A549 (cell line): Measurements from ENCODE around the gene THBS4. TPM values are rescaled to one million over a fixed set of nuclear protein-coding genes. Genes with fewer than 3 reads are reported as not detected.

ENCODE experiments used
- ATAC-seq, 2 experiments: fragments of 200-7000 bp in 1 of 2; fragments of >200 bp in 1 of 2; cut with Nextera tagmentation in 1 of 2; cut with Tn5 transposase in 1 of 2; 3 replicates each; pipeline versions ENCODE4 v1.8.0 to v1.9.1; 2018 to 2020; ENCODE audit warnings: mild to moderate bottlenecking in 1 of 2, moderate library complexity in 1 of 2
- CTCF ChIA-PET: fragments of 300-600 bp; sonication (Branson Sonifier 250); formaldehyde crosslinking; extraction: SDS; loops from one replicate; lab custom pipeline; 2021; ENCODE audit warnings: antibody characterized with exemption, inconsistent platforms; lab: Yijun Ruan, JAX
- POLR2A ChIA-PET: fragments of 350-600 bp; formaldehyde crosslinking; extraction: SDS; loops from one replicate; lab custom pipeline; 2021; ENCODE audit warnings: antibody characterized with exemption, inconsistent platforms; lab: Yijun Ruan, JAX
- DNase-seq, 2 experiments: peaks; one replicate each; pipeline versions ENCODE4 v3.0.0 to v3.0.0-alpha.2; 2011 to 2016; ENCODE audit warnings: low read depth in 1 of 2, low spot score in 1 of 2
- FAIRE-seq: peaks from 2 replicates; lab custom pipeline; 2011; peaks lifted over from hg19 to GRCh38; lab: Jason Lieb, UNC
- H3K27ac ChIP-seq, 2 experiments: fragments of >200 bp; sonication (Bioruptor Twin); formaldehyde crosslinking; 3 replicates each; pipeline ENCODE4 v1.5.1; 2016 to 2017
- H3K4me1 ChIP-seq: fragments of >200 bp; sonication (Bioruptor Twin); formaldehyde crosslinking; 3 replicates; pipeline ENCODE4 v1.6.1; 2016
- H3K4me2 ChIP-seq: fragments of >200 bp; sonication (Bioruptor Twin); formaldehyde crosslinking; 3 replicates; pipeline ENCODE4 v1.6.1; 2016
- H3K4me3 ChIP-seq: fragments of >200 bp; sonication (Bioruptor Twin); formaldehyde crosslinking; 3 replicates; pipeline ENCODE4 v1.5.1; 2016
- H3K9me3 ChIP-seq: fragments of >200 bp; sonication (Bioruptor Twin); formaldehyde crosslinking; 3 replicates; pipeline ENCODE4 v1.6.1; 2016
- ATOH8 ChIP-seq: fragments of 250-450 bp; sonication (Bioruptor Pico); IDR thresholded peaks from 2 replicates; pipeline ENCODE4 v1.5.0; 2020; ENCODE audit warnings: low read depth, mild to moderate bottlenecking, moderate library complexity
- EHMT2 ChIP-seq: fragments of 200-600 bp; sonication (generic); IDR thresholded peaks from 2 replicates; pipeline ENCODE4 v1.6.1; 2016; ENCODE audit warnings: antibody characterized with exemption, low read depth, mild to moderate bottlenecking, moderate library complexity
- ESRRA ChIP-seq: fragments of 150-350 bp; IDR thresholded peaks from 2 replicates; pipeline ENCODE4 v1.6.1; 2014; ENCODE audit warnings: mild to moderate bottlenecking, low read length, borderline replicate concordance
- FOSB ChIP-seq: fragments of 250-450 bp; sonication (Bioruptor Pico); IDR thresholded peaks from 2 replicates; pipeline ENCODE4 v1.5.0; 2020; ENCODE audit warnings: mild to moderate bottlenecking, moderate library complexity
- FOXS1 ChIP-seq: fragments of 250-450 bp; sonication (Bioruptor Pico); IDR thresholded peaks from 2 replicates; pipeline ENCODE4 v1.5.0; 2020; ENCODE audit warnings: mild to moderate bottlenecking, moderate library complexity
- HDAC2 ChIP-seq: fragments of 200-600 bp; sonication (generic); IDR thresholded peaks from 2 replicates; pipeline ENCODE4 v1.6.1; 2016
- HOXA7 ChIP-seq: fragments of 250-450 bp; sonication (Bioruptor Pico); IDR thresholded peaks from 2 replicates; pipeline ENCODE4 v1.5.0; 2020; ENCODE audit warnings: mild to moderate bottlenecking, moderate library complexity
- HOXB13 ChIP-seq: fragments of 250-450 bp; sonication (Bioruptor Pico); IDR thresholded peaks from 2 replicates; pipeline ENCODE4 v1.5.0; 2020; ENCODE audit warnings: low read depth, mild to moderate bottlenecking, moderate library complexity
- JUN ChIP-seq, 2 experiments: fragments of >200 bp; sonication (Bioruptor Twin); formaldehyde crosslinking; IDR thresholded peaks; 2 replicates in 1 of 2; 3 replicates in 1 of 2; pipeline ENCODE4 v1.6.1; 2016 to 2017
- JUNB ChIP-seq: fragments of >200 bp; sonication (Bioruptor Twin); formaldehyde crosslinking; IDR thresholded peaks from 2 replicates; pipeline ENCODE4 v1.6.1; 2016
- MYC ChIP-seq: IDR thresholded peaks from 2 replicates; pipeline ENCODE4 v1.6.1; 2012; ENCODE audit warnings: mild to moderate bottlenecking, inconsistent platforms, low read length, improper control_type of control experiment, borderline replicate concordance
- RCOR1 ChIP-seq: fragments of 150-350 bp; IDR thresholded peaks from 2 replicates; pipeline ENCODE4 v1.6.1; 2014; ENCODE audit warnings: antibody characterized with exemption, low read length, low read depth
- SMC3 ChIP-seq: fragments of >200 bp; sonication (Bioruptor Twin); formaldehyde crosslinking; IDR thresholded peaks from 3 replicates; pipeline ENCODE4 v1.6.1; 2018; ENCODE audit warnings: inconsistent platforms
- TP53 ChIP-seq: fragments of 250-450 bp; sonication (Bioruptor Pico); IDR thresholded peaks from 2 replicates; pipeline ENCODE4 v1.5.0; 2021; ENCODE audit warnings: mild to moderate bottlenecking, moderate library complexity
- ZSCAN20 ChIP-seq: fragments of 250-450 bp; sonication (Bioruptor Pico); IDR thresholded peaks from 2 replicates; pipeline ENCODE4 v1.8.0; 2022; ENCODE audit warnings: mild to moderate bottlenecking, moderate library complexity
- WGBS: methylation state at CpG from one replicate; pipeline ENCODE4 v1.1.6; 2017; ENCODE audit errors: missing lambda C conversion rate; 5-methylcytosine and 5-hydroxymethylcytosine counted together
- polyA minus RNA-seq: library from RNA; depleted of rRNA, polyadenylated mRNA; stranded (reverse); fragments of >200 nt; gene quantifications from 2 replicates; pipeline ENCODE4 v1.2.3, GENCODE V29; 2011; rRNA and poly(A)+ RNA removed
- polyA plus RNA-seq, 4 experiments: library from polyadenylated mRNA; depleted of rRNA in 3 of 4; stranded (reverse); fragments of >200 nt; fragmentation: RNase III in 1 of 4; extraction: RNeasy Plus Mini Kit Qiagen cat#74134 plus additional on column Dnase treatment in 1 of 4; gene quantifications; 2 replicates in 3 of 4; 3 replicates in 1 of 4; pipeline ENCODE4 v1.2.3, GENCODE V29; 2011 to 2017
- TF ChIP-seq, protein P1 (sequence below): fragments of 450-650 bp; IDR thresholded peaks from 2 replicates; pipeline ENCODE4 v1.6.1; 2014; ENCODE audit warnings: antibody characterized with exemption
- TF ChIP-seq, protein P2 (sequence below): fragments of >200 bp; sonication (Bioruptor Twin); formaldehyde crosslinking; IDR thresholded peaks from 3 replicates; pipeline ENCODE4 v1.6.1; 2016
- TF ChIP-seq, protein P3 (sequence below): fragments of >200 bp; sonication (Bioruptor Twin); formaldehyde crosslinking; IDR thresholded peaks from 3 replicates; pipeline ENCODE4 v1.5.1; 2016
- TF ChIP-seq, protein P4 (sequence below): fragments of 250-450 bp; sonication (Bioruptor Pico); IDR thresholded peaks from 2 replicates; pipeline ENCODE4 v1.5.0; 2021; ENCODE audit warnings: mild to moderate bottlenecking, moderate library complexity, borderline replicate concordance

Gene THBS4
- 0.28 and 0.30 TPM in 2 replicates for polyA plus RNA-seq (2011; rRNA removed)
- 0.05 and 0.09 TPM in 2 replicates for polyA plus RNA-seq (2012; cell fraction: cytosol; rRNA removed)
- polyA plus RNA-seq (2012; cell fraction: nucleus; rRNA removed): 0.09 and 0.12 TPM in 2 replicates
- 0.16 to 0.54 TPM (median 0.41 TPM) in 3 replicates for polyA plus RNA-seq (2017; fragmentation: RNase III; extraction: RNeasy Plus Mini Kit Qiagen cat#74134 plus additional on column Dnase treatment)
- polyA minus RNA-seq: 0.34 TPM in 1 of 2 replicates, not detected in the other

DNA sequence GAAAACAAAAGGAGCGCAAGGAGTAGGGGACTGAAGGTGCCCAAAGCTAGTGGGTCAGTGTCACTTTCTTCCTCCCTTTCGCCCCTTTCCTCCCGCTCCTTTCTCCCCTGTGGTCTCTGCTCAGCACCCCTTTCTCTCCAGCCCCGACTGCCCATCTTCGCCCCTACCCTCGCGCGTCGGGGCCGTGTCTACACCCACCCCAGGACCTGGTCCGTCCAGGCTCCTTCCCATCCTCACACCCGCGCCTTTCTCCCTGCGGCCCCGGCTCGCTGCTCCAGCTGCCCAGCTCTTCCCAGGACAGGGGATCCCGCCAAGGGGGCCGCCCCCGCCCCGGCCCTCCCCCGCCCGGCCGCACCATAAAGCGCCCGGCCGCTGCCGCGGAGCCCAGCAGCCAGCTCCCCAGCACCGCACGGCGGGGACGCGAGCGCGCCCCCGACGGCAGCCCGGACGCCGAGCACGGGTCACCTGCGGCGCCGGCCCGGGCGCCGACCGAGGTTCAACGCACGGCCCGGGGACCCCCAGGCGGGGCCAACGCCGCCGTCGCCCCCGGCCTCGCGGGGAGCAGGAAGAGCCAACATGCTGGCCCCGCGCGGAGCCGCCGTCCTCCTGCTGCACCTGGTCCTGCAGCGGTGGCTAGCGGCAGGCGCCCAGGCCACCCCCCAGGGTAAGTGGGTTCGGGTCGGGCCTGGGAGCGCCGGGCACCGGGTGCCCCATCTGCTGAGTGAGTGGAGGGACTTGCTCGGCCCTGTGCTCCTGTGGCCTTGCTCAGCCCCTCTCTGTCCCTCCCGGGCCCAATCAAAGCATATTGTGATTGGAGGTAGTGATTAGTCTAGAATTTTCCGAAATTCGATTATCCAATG, at the start of gene THBS4:
Gene THBS4 (plus strand): TSS at position 387 of the 860 bp plus-strand sequence. CDS start 190 bp downstream, at position 577.
- 61% methylated on average over 44 of the region's 76 CpGs for WGBS
- TF ChIP-seq, protein P1, sequence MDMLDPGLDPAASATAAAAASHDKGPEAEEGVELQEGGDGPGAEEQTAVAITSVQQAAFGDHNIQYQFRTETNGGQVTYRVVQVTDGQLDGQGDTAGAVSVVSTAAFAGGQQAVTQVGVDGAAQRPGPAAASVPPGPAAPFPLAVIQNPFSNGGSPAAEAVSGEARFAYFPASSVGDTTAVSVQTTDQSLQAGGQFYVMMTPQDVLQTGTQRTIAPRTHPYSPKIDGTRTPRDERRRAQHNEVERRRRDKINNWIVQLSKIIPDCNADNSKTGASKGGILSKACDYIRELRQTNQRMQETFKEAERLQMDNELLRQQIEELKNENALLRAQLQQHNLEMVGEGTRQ: no peak
- TF ChIP-seq, protein P2, sequence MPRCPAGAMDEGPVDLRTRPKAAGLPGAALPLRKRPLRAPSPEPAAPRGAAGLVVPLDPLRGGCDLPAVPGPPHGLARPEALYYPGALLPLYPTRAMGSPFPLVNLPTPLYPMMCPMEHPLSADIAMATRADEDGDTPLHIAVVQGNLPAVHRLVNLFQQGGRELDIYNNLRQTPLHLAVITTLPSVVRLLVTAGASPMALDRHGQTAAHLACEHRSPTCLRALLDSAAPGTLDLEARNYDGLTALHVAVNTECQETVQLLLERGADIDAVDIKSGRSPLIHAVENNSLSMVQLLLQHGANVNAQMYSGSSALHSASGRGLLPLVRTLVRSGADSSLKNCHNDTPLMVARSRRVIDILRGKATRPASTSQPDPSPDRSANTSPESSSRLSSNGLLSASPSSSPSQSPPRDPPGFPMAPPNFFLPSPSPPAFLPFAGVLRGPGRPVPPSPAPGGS: no peak
- TF ChIP-seq RCOR1 (no peak), HDAC2 (no peak), JUN (IDR thresholded peaks at IDR 0.05) (no peak), HOXB13 (no peak), FOSB (no peak), HOXA7 (no peak), JUNB (no peak), EHMT2 (no peak), MYC (no peak), ESRRA (no peak), FOXS1 (CRISPR knock-in tag) (no peak), TP53 (CRISPR knock-in tag) (no peak), ATOH8 (CRISPR knock-in tag) (no peak), ZSCAN20 (CRISPR knock-in tag) (no peak), SMC3 (no peak)
- TF ChIP-seq, protein P3, sequence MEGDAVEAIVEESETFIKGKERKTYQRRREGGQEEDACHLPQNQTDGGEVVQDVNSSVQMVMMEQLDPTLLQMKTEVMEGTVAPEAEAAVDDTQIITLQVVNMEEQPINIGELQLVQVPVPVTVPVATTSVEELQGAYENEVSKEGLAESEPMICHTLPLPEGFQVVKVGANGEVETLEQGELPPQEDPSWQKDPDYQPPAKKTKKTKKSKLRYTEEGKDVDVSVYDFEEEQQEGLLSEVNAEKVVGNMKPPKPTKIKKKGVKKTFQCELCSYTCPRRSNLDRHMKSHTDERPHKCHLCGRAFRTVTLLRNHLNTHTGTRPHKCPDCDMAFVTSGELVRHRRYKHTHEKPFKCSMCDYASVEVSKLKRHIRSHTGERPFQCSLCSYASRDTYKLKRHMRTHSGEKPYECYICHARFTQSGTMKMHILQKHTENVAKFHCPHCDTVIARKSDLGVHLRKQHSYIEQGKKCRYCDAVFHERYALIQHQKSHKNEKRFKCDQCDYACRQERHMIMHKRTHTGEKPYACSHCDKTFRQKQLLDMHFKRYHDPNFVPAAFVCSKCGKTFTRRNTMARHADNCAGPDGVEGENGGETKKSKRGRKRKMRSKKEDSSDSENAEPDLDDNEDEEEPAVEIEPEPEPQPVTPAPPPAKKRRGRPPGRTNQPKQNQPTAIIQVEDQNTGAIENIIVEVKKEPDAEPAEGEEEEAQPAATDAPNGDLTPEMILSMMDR: no peak
- TF ChIP-seq, protein P4, sequence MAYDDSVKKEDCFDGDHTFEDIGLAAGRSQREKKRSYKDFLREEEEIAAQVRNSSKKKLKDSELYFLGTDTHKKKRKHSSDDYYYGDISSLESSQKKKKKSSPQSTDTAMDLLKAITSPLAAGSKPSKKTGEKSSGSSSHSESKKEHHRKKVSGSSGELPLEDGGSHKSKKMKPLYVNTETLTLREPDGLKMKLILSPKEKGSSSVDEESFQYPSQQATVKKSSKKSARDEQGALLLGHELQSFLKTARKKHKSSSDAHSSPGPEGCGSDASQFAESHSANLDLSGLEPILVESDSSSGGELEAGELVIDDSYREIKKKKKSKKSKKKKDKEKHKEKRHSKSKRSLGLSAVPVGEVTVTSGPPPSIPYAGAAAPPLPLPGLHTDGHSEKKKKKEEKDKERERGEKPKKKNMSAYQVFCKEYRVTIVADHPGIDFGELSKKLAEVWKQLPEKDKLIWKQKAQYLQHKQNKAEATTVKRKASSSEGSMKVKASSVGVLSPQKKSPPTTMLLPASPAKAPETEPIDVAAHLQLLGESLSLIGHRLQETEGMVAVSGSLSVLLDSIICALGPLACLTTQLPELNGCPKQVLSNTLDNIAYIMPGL (CRISPR knock-in tag): no peak
- Histone ChIP-seq H3K27ac (no peak within 1 kb of the TSS), H3K4me1 (no peaks in the 10 kb centered on the region), H3K9me3 (no peaks in the 10 kb centered on the region), H3K4me3 (no peak within 1 kb of the TSS), H3K4me2 (no peak within 1 kb of the TSS)
- DNase-seq (no peak), FAIRE-seq (no peak), ATAC-seq (no peak)
- CTCF ChIA-PET: interaction anchor here (1.0 kb wide), 1 partner anchor 11 kb away, joined by 3 read pairs; no protein-coding TSS in a partner anchor
- POLR2A ChIA-PET: no interaction called here
